Measurements from ENCODE around the gene CRNKL1. TPM values are rescaled to one million over a fixed set of nuclear protein-coding genes. Genes with fewer than 3 reads are reported as not detected.

CRNKL1 gene
- total and polyA plus RNA-seq, 2 donors (not counting 3 experiments of a cell fraction or from before 2014, with no cell fraction given): 4.9 to 22.3 TPM

- peaks cover 5% of the 10 kb centered on the region in 2 experiments for H3K36me3 ChIP-seq (ENCODE audit: control insufficient read depth in 2 of 2, extremely low read depth in 1 of 2, insufficient read depth in 2 of 2, low read length in 2 of 2)
- no peak overlapping the region for H3K4me2 ChIP-seq (ENCODE audit: insufficient read depth, low read length)
- no peak overlapping the region for H3K27ac ChIP-seq (ENCODE audit: insufficient read depth, low read depth, low read length)
- H3K9me1 ChIP-seq (replicated peaks; ENCODE audit: control insufficient read depth, extremely low read depth, insufficient read depth, low read length): no peaks in the 10 kb centered on the region
- ChIA-PET POLR2A (no interaction called here), CTCF (interaction anchor here (0.6 kb wide), 1 partner anchor 10 kb away, joined by 3 read pairs; no protein-coding TSS in a partner anchor)
- no peaks in the 10 kb centered on the region for H3K27me3 ChIP-seq (ENCODE audit: control insufficient read depth in 2 of 2, insufficient read depth in 2 of 2, low read length in 2 of 2)
- H2AFZ ChIP-seq (ENCODE audit: low read depth, low read length): no peak overlapping the region
- dilution Hi-C loops (cut with MboI; ENCODE audit: extremely low pct_ligation_motif_present, low sequenced_read_pairs): no loop called here
- FAIRE-seq (no peak), DNase-seq (ENCODE audit: low read depth, low spot score) (no peak)
- no peak overlapping the region for H3K4me3 ChIP-seq (replicated peaks in 1 of 3; ENCODE audit: insufficient read depth in 1 of 3, low read depth in 1 of 3, low read length in 3 of 3)
- no peaks in the 10 kb centered on the region for H3K9me3 ChIP-seq (replicated peaks; ENCODE audit: control insufficient read depth, insufficient read depth, low read length)
- peaks cover 2% of the 10 kb centered on the region for H4K20me1 ChIP-seq (replicated peaks; ENCODE audit: control insufficient read depth, extremely low read depth, insufficient read depth, low read length)
- TF ChIP-seq JUN (IDR thresholded peaks at IDR 0.05; ENCODE audit: borderline replicate concordance, insufficient read depth, insufficient read length, low read depth) (no peak), MAX (IDR thresholded peaks at IDR 0.05; ENCODE audit: insufficient read depth, insufficient read length) (no peak), POLR2A (IDR thresholded peaks at IDR 0.05; ENCODE audit: low read depth, low read length) (no peak)
- H3K79me2 ChIP-seq (ENCODE audit: control insufficient read depth, insufficient read depth, low read length): peaks cover 87% of the 10 kb centered on the region
- intact Hi-C loops (cut with micrococcal nuclease): no loop called here
- H3K9ac ChIP-seq (replicated peaks; ENCODE audit: extremely low read depth, insufficient read depth, low read length): no peak overlapping the region
- BruUV-seq (replicated peaks): no TSS peak
- peaks cover 8% of the 10 kb centered on the region for H3K4me1 ChIP-seq (ENCODE audit: control insufficient read depth, extremely low read depth, insufficient read depth, low read length)
Observed at GRCh38 chr20:20021835-20022234, 30.4 kb downstream of the CRNKL1 start.

- Histone ChIP-seq H3K27me3 (ENCODE audit: control insufficient read depth in 2 of 2, insufficient read depth in 2 of 2, low read length in 2 of 2) (no peaks in the 10 kb centered on the region), H3K27ac (ENCODE audit: insufficient read depth, low read depth, low read length) (no peak overlapping the region), H4K20me1 (replicated peaks; ENCODE audit: control insufficient read depth, extremely low read depth, insufficient read depth, low read length) (peaks cover 2% of the 10 kb centered on the region), H3K79me2 (ENCODE audit: control insufficient read depth, insufficient read depth, low read length) (peaks cover 83% of the 10 kb centered on the region), H3K9ac (replicated peaks; ENCODE audit: extremely low read depth, insufficient read depth, low read length) (no peak overlapping the region), H3K9me3 (replicated peaks; ENCODE audit: control insufficient read depth, insufficient read depth, low read length) (no peaks in the 10 kb centered on the region), H3K4me2 (ENCODE audit: insufficient read depth, low read length) (no peak overlapping the region), H3K9me1 (replicated peaks; ENCODE audit: control insufficient read depth, extremely low read depth, insufficient read depth, low read length) (no peaks in the 10 kb centered on the region), H3K36me3 (ENCODE audit: control insufficient read depth in 2 of 2, extremely low read depth in 1 of 2, insufficient read depth in 2 of 2, low read length in 2 of 2) (peaks cover 0 to 5% of the 10 kb centered on the region in 2 experiments), H2AFZ (ENCODE audit: low read depth, low read length) (no peak overlapping the region), H3K4me1 (ENCODE audit: control insufficient read depth, extremely low read depth, insufficient read depth, low read length) (peaks cover 8% of the 10 kb centered on the region), H3K4me3 (replicated peaks in 1 of 3; ENCODE audit: insufficient read depth in 1 of 3, low read depth in 1 of 3, low read length in 3 of 3) (no peak overlapping the region)
- no TSS peak for BruUV-seq (replicated peaks)
- intact Hi-C loops (cut with micrococcal nuclease) (no loop called here), dilution Hi-C loops (cut with MboI; ENCODE audit: extremely low pct_ligation_motif_present, low sequenced_read_pairs) (no loop called here)
- FAIRE-seq: no peak
- no peak for DNase-seq (ENCODE audit: low read depth, low spot score)
- CTCF ChIA-PET: no interaction called here
- POLR2A ChIA-PET: no interaction called here
- TF ChIP-seq JUN (IDR thresholded peaks at IDR 0.05; ENCODE audit: borderline replicate concordance, insufficient read depth, insufficient read length, low read depth) (no peak), MAX (IDR thresholded peaks at IDR 0.05; ENCODE audit: insufficient read depth, insufficient read length) (no peak), GATA2 (IDR thresholded peaks at IDR 0.05; ENCODE audit: insufficient read depth, insufficient read length, low read depth, low read length) (no peak), POLR2A (IDR thresholded peaks at IDR 0.05; ENCODE audit: low read depth, low read length) (no peak), MYC (IDR thresholded peaks at IDR 0.05; ENCODE audit: low read depth, low read length) (no peak), CTCF (IDR thresholded peaks at IDR 0.05; ENCODE audit: extremely low read depth in 1 of 2, insufficient read depth in 1 of 2, low read depth in 1 of 2, low read length in 2 of 2) (no peak), FOS (IDR thresholded peaks at IDR 0.05; ENCODE audit: borderline replicate concordance, insufficient read depth, low read length) (no peak), EZH2 (IDR thresholded peaks at IDR 0.05; ENCODE audit: borderline replicate concordance, low read depth, low read length, severe bottlenecking) (no peak), POLR2AphosphoS5 (IDR thresholded peaks at IDR 0.05; ENCODE audit: insufficient read depth, low read depth, low read length) (no peak)
Observed at GRCh38 chr20:20020908-20021307, 31.4 kb downstream of the CRNKL1 start.

All from endothelial cell of umbilical vein (primary cell).